Kidney (tissue), 14 donors: ENCODE measurements around the gene MEGF6. TPM values are rescaled to one million over a fixed set of nuclear protein-coding genes. Genes with fewer than 3 reads are reported as not detected.

ENCODE experiments used
- DNase-seq, 5 donors: peaks; one replicate each; pipeline ENCODE4 v3.0.0-alpha.2; 2013 to 2020
- FAIRE-seq: peaks from 2 replicates; lab custom pipeline; 2012; peaks lifted over from hg19 to GRCh38; lab: Jason Lieb, UNC
- H3K27ac ChIP-seq, 2 donors: one replicate each; pipeline ENCODE4 v1.7.0; 2013; ENCODE audit warnings: low read depth in 2 of 2, low read length in 2 of 2, inconsistent platforms in 1 of 2
- H3K27me3 ChIP-seq: one replicate; pipeline ENCODE4 v1.7.1; 2013; ENCODE audit warnings: low read length, inconsistent platforms; ENCODE audit not compliant: control insufficient read depth, insufficient read depth
- H3K36me3 ChIP-seq, 3 donors: one replicate each; pipeline versions ENCODE4 v1.7.0 to v1.7.1; 2013; ENCODE audit warnings: low read length in 3 of 3, control low read depth in 1 of 3, inconsistent platforms in 1 of 3; ENCODE audit not compliant: insufficient read depth in 3 of 3, control insufficient read depth in 2 of 3
- H3K4me1 ChIP-seq, 3 donors: one replicate each; pipeline versions ENCODE4 v1.7.0 to v1.7.1; 2013; ENCODE audit warnings: low read length in 3 of 3, inconsistent platforms in 1 of 3, low read depth in 1 of 3; ENCODE audit not compliant: control insufficient read depth in 2 of 3, insufficient read depth in 2 of 3
- H3K4me3 ChIP-seq, 3 donors: one replicate each; pipeline versions ENCODE4 v1.7.0 to v1.8.1; 2013; ENCODE audit warnings: low read length in 3 of 3, control low read depth in 1 of 3, inconsistent platforms in 1 of 3
- H3K9ac ChIP-seq, 3 donors: one replicate each; pipeline versions ENCODE4 v1.7.0 to v1.7.1; 2013; ENCODE audit warnings: low read length in 3 of 3, control low read depth in 1 of 3, inconsistent platforms in 1 of 3
- H3K9me3 ChIP-seq, 3 donors: one replicate each; pipeline versions ENCODE4 v1.7.0 to v1.7.1; 2013; ENCODE audit warnings: low read length in 3 of 3, control low read depth in 1 of 3, inconsistent platforms in 1 of 3; ENCODE audit not compliant: control insufficient read depth in 2 of 3, insufficient read depth in 1 of 3
- CTCF ChIP-seq: IDR thresholded peaks from 3 replicates; pipeline ENCODE4 v1.5.1; 2012; ENCODE audit warnings: mild to moderate bottlenecking, moderate library complexity, borderline replicate concordance; ENCODE audit not compliant: insufficient read depth; ENCODE audit errors: extremely low read depth
- intact Hi-C: fragments of 100-400 bp; cut with DNase I; formaldehyde crosslinking; loops from one replicate; pipeline ENCODE4 v1.11.1; 2022
- polyA plus RNA-seq: library from polyadenylated mRNA; stranded (reverse); fragments of 350-450 nt; fragmentation: Illumina TruSeq; extraction: RNeasy Lipid Tissue Mini Kit (QIAGEN cat#74804); gene quantifications from one replicate; pipeline ENCODE4 v1.2.3, GENCODE V29; 2014; ENCODE audit warnings: low read depth, low replicate concordance; ENCODE audit not compliant: insufficient read depth
- total RNA-seq: library from RNA; stranded (reverse); fragmentation: NEBNext Ultra II Directional; extraction: Animal tissue kit (Norgen Biotek cat#: 25700); gene quantifications from one replicate; pipeline ENCODE4 v1.2.1, GENCODE V29; 2021
- donor health status: control.
- donor health status: control.
- donor health status: control.
- donor health status: control.
- donor health status: control.
- donor health status: DM: yes; HTN: yes; CAD: no.
- donor health status: Normal renal cell carcinoma (clear cell type).

The MEGF6 gene
- total and polyA plus RNA-seq, 2 donors from 2014 or later, result 2.8 to 10.9 TPM

GRCh38 chr1:3581296-3582036 is 29.8 kb downstream of the MEGF6 start:
- DNase-seq (no peak), FAIRE-seq (no peak)
- intact Hi-C loops, result no loop called here

GRCh38 chr1:3580231-3580630 is 31.1 kb downstream of the MEGF6 start:
- H3K27me3 ChIP-seq, result no peaks in the 10 kb centered on the region
- no peak for DNase-seq
- no peak for TF ChIP-seq CTCF
- no peak overlapping the region for H3K27ac ChIP-seq
- no peaks in the 10 kb centered on the region for H3K9me3 ChIP-seq
- no peaks in the 10 kb centered on the region for H3K4me1 ChIP-seq
- intact Hi-C loops, result no loop called here
- FAIRE-seq, result no peak
- H3K9ac ChIP-seq, result no peak overlapping the region
- no peak overlapping the region for H3K4me3 ChIP-seq
- H3K36me3 ChIP-seq, result no peaks in the 10 kb centered on the region

More at GRCh38 chr1:3581296-3582036, 29.8 kb downstream of the MEGF6 start:
- no peaks in the 10 kb centered on the region for H3K4me1 ChIP-seq
- no peaks in the 10 kb centered on the region for H3K36me3 ChIP-seq
- H3K9me3 ChIP-seq, result no peaks in the 10 kb centered on the region
- no peak overlapping the region for H3K27ac ChIP-seq
- no peak for TF ChIP-seq CTCF
- H3K27me3 ChIP-seq, result no peaks in the 10 kb centered on the region
- no peak overlapping the region for H3K9ac ChIP-seq
- no peak overlapping the region for H3K4me3 ChIP-seq

GRCh38 chr1:3579626-3580025 is 31.7 kb downstream of the MEGF6 start:
- Histone ChIP-seq H3K9ac (no peak overlapping the region), H3K9me3 (no peaks in the 10 kb centered on the region), H3K27me3 (no peaks in the 10 kb centered on the region), H3K36me3 (no peaks in the 10 kb centered on the region), H3K4me1 (no peaks in the 10 kb centered on the region), H3K27ac (no peak overlapping the region), H3K4me3 (no peak overlapping the region)
- no peak for TF ChIP-seq CTCF
- intact Hi-C loops, result no loop called here
- no peak for DNase-seq
- FAIRE-seq, result no peak

GRCh38 chr1:3578906-3579305 is 32.4 kb downstream of the MEGF6 start:
- no peak overlapping the region for H3K4me3 ChIP-seq
- no peaks in the 10 kb centered on the region for H3K36me3 ChIP-seq
- no peaks in the 10 kb centered on the region for H3K9me3 ChIP-seq
- no peaks in the 10 kb centered on the region for H3K27me3 ChIP-seq
- no peak for DNase-seq
- no peak overlapping the region for H3K9ac ChIP-seq
- no peak for TF ChIP-seq CTCF
- no peak overlapping the region for H3K27ac ChIP-seq
- H3K4me1 ChIP-seq, result no peaks in the 10 kb centered on the region
- no peak for FAIRE-seq
- intact Hi-C loops, result no loop called here
